Endothelial cell of umbilical vein (primary cell): ENCODE data around the gene SAT2. TPM values are rescaled to one million over a fixed set of nuclear protein-coding genes. Genes with fewer than 3 reads are reported as not detected.

Experiments used
- BruUV-seq: library from RNA; stranded (reverse); fragments of 400-500 nt; replicated peaks from 2 replicates; lab custom pipeline; 2021; lab: Mats Ljungman, UMichigan
- CTCF ChIA-PET: fragments of 300-600, 350-600 bp; sonication (Branson Sonifier 250); formaldehyde crosslinking; loops from one replicate; lab custom pipeline; 2021; ENCODE audit warnings: antibody characterized with exemption, inconsistent platforms; lab: Charles Lee
- POLR2A ChIA-PET: fragments of 300-600, 350-600 bp; sonication (Branson Sonifier 250); formaldehyde crosslinking; loops from one replicate; lab custom pipeline; 2021; ENCODE audit warnings: antibody characterized with exemption, inconsistent platforms; lab: Charles Lee
- DNase-seq: peaks from one replicate; pipeline ENCODE4 v3.0.0-alpha.2; 2011; ENCODE audit warnings: low read depth, low spot score
- FAIRE-seq: peaks from 2 replicates; lab custom pipeline; 2011; peaks lifted over from hg19 to GRCh38; lab: Jason Lieb, UNC
- H2AFZ ChIP-seq: 2 replicates; pipeline ENCODE4 v1.6.0; 2012; ENCODE audit warnings: low read depth, low read length, control low read depth, inconsistent platforms
- H3K27ac ChIP-seq: 2 replicates; pipeline ENCODE4 v1.5.1; 2011; ENCODE audit warnings: low read depth, mild to moderate bottlenecking, control low read depth, low read length, moderate library complexity; ENCODE audit not compliant: insufficient read depth
- H3K27me3 ChIP-seq, 2 experiments: 2 replicates each; pipeline versions ENCODE4 v1.6.0 to v1.6.1; 2011; ENCODE audit warnings: low read length in 2 of 2, mixed read lengths in 1 of 2; ENCODE audit not compliant: control insufficient read depth in 2 of 2, insufficient read depth in 2 of 2
- H3K36me3 ChIP-seq, 2 experiments: 2 replicates in 1 of 2; 3 replicates in 1 of 2; pipeline ENCODE4 v1.5.1; 2011; ENCODE audit warnings: low read length in 2 of 2, mild to moderate bottlenecking in 1 of 2, moderate library complexity in 1 of 2; ENCODE audit not compliant: control insufficient read depth in 2 of 2, insufficient read depth in 2 of 2; ENCODE audit errors: extremely low read depth in 1 of 2
- H3K4me1 ChIP-seq: 3 replicates; pipeline ENCODE4 v1.5.1; 2011; ENCODE audit warnings: mild to moderate bottlenecking, low read length; ENCODE audit not compliant: control insufficient read depth, insufficient read depth; ENCODE audit errors: extremely low read depth
- H3K4me2 ChIP-seq: 2 replicates; pipeline ENCODE4 v1.6.1; 2011; ENCODE audit warnings: low read length, control low read depth, mixed read lengths; ENCODE audit not compliant: insufficient read depth
- H3K4me3 ChIP-seq, 3 experiments: fragments of 200-600 bp in 1 of 3; sonication (generic), shearing (Covaris generic) in 1 of 3; replicated peaks in 1 of 3; 2 replicates each; pipeline ENCODE4 v1.5.1; 2011 to 2016; ENCODE audit warnings: control low read depth in 3 of 3, low read length in 3 of 3, mild to moderate bottlenecking in 2 of 3, inconsistent platforms in 1 of 3, low read depth in 1 of 3, moderate library complexity in 1 of 3; ENCODE audit not compliant: insufficient read depth in 1 of 3
- H3K79me2 ChIP-seq: 2 replicates; pipeline ENCODE4 v1.6.0; 2012; ENCODE audit warnings: low read length, inconsistent platforms; ENCODE audit not compliant: control insufficient read depth, insufficient read depth
- H3K9ac ChIP-seq: replicated peaks from 2 replicates; pipeline ENCODE3; 2011; ENCODE audit warnings: low read length, control low read depth; ENCODE audit not compliant: insufficient read depth; ENCODE audit errors: extremely low read depth
- H3K9me1 ChIP-seq: replicated peaks from 3 replicates; pipeline ENCODE4 v1.6.0; 2011; ENCODE audit warnings: mild to moderate bottlenecking, low read length; ENCODE audit not compliant: control insufficient read depth, insufficient read depth; ENCODE audit errors: extremely low read depth
- H3K9me3 ChIP-seq: replicated peaks from 2 replicates; pipeline ENCODE4 v1.5.1; 2012; ENCODE audit warnings: low read length, inconsistent platforms; ENCODE audit not compliant: control insufficient read depth, insufficient read depth
- H4K20me1 ChIP-seq: replicated peaks from 2 replicates; pipeline ENCODE3; 2011; ENCODE audit warnings: mild to moderate bottlenecking, low read length; ENCODE audit not compliant: control insufficient read depth, insufficient read depth; ENCODE audit errors: extremely low read depth
- EZH2 ChIP-seq: IDR thresholded peaks from 2 replicates; pipeline ENCODE4 v1.6.1; 2012; ENCODE audit warnings: borderline replicate concordance, low read depth, mild to moderate bottlenecking, moderate library complexity, low read length, inconsistent platforms; ENCODE audit not compliant: severe bottlenecking
- FOS ChIP-seq: IDR thresholded peaks from 2 replicates; pipeline ENCODE4 v1.6.1; 2011; ENCODE audit warnings: mild to moderate bottlenecking, low read length, moderate library complexity, borderline replicate concordance; ENCODE audit not compliant: insufficient read depth
- GATA2 ChIP-seq: IDR thresholded peaks from 2 replicates; pipeline ENCODE4 v1.7.0; 2011; ENCODE audit warnings: low read depth, mild to moderate bottlenecking, moderate library complexity, mixed read lengths, low read length; ENCODE audit not compliant: insufficient read length, insufficient read depth
- JUN ChIP-seq: IDR thresholded peaks from 2 replicates; pipeline ENCODE4 v1.6.1; 2011; ENCODE audit warnings: borderline replicate concordance, low read depth; ENCODE audit not compliant: insufficient read length, insufficient read depth
- MYC ChIP-seq: IDR thresholded peaks from one replicate; pipeline ENCODE4 v1.6.1; 2011; ENCODE audit warnings: mild to moderate bottlenecking, low read depth, low read length
- POLR2A ChIP-seq: IDR thresholded peaks from 2 replicates; pipeline ENCODE4 v1.6.1; 2012; ENCODE audit warnings: low read depth, mild to moderate bottlenecking, control low read depth, low read length
- POLR2AphosphoS5 ChIP-seq: IDR thresholded peaks from 2 replicates; pipeline ENCODE4 v1.6.1; 2012; ENCODE audit warnings: low read depth, mild to moderate bottlenecking, control low read depth, low read length, moderate library complexity; ENCODE audit not compliant: insufficient read depth
- dilution Hi-C: fragments of 300-500 bp; cut with MboI; formaldehyde crosslinking; loops from one replicate; pipeline ENCODE4 v1.15.0; 2019; ENCODE audit warnings: low sequenced_read_pairs; ENCODE audit not compliant: extremely low pct_ligation_motif_present
- intact Hi-C: fragments of 100-400 bp; cut with micrococcal nuclease; formaldehyde crosslinking; loops from one replicate; pipeline ENCODE4 v1.10.0; 2022
- polyA plus RNA-seq, 4 experiments: library from polyadenylated mRNA; depleted of rRNA in 3 of 4; stranded (reverse) in 3 of 4; unstranded in 1 of 4; fragments of >200 nt; gene quantifications; 2 replicates each; pipeline versions ENCODE4 v1.2.1 to v1.2.3, GENCODE V29; 2011 to 2012; ENCODE audit warnings: missing spikeins in 1 of 4
- total RNA-seq: library from RNA; stranded (reverse); gene quantifications from 2 replicates; pipeline ENCODE4 v1.2.3, GENCODE V29; 2021
- TF ChIP-seq, protein P1 (sequence below), 2 donors: IDR thresholded peaks; 1 replicate in 1 of 2; 2 replicates in 1 of 2; pipeline ENCODE4 v1.5.1; 2011; ENCODE audit warnings: low read length in 2 of 2, mild to moderate bottlenecking in 2 of 2, moderate library complexity in 2 of 2, control low read depth in 1 of 2, inconsistent platforms in 1 of 2, low read depth in 1 of 2; ENCODE audit not compliant: insufficient read depth in 1 of 2; ENCODE audit errors: extremely low read depth in 1 of 2
- TF ChIP-seq, protein P2 (sequence below): IDR thresholded peaks from 2 replicates; pipeline ENCODE4 v1.6.1; 2011; ENCODE audit not compliant: insufficient read depth, insufficient read length

The SAT2 gene
- total and polyA plus RNA-seq, 2 donors (not counting 3 experiments of a cell fraction or from before 2014, with no cell fraction given): 38.0 to 51.8 TPM

DNA sequence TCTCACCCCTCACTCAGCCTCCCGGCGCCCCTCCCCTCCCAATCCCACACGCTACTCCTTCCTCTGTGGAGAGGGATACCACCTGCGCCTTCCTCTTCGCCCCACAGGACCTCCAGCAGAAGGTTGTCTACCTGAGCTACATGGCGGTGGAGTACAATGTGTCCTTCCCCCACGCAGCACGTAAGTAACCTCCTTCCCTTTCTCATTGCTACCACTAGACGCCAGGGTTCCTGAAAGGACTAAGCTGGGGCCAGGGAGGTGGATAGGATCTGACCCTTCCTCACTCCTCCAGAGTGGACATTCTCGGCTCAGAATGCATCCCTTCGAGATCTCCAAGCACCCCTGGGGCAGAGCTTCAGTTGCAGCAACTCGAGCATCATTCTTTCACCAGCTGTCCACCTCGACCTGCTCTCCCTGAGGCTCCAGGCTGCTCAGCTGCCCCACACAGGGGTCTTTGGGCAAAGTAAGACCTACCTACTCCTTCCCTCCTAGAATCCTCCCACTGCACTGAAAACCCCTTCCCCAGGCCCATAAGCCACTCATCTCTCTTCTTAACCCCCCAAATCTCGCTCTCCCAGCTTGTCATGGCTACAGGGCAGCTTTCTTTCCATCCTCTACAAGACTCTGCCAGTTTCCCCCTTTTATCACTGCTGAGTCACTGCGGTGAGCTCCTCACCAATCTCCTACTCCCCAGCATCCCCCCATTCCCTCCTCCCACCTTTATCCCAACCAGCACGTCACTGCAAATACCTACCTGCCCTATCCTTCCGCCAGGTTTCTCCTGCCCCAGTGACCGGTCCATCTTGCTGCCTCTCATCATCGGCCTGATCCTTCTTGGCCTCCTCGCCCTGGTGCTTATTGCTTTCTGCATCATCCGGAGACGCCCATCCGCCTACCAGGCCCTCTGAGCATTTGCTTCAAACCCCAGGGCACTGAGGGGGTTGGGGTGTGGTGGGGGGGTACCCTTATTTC lies 46.7 kb downstream of the SAT2 start:
- dilution Hi-C loops (no loop called here), intact Hi-C loops (no loop called here)
- TF ChIP-seq FOS (no peak), EZH2 (no peak), GATA2 (no peak), POLR2AphosphoS5 (no peak), POLR2A (no peak), JUN (no peak), MYC (no peak)
- TF ChIP-seq, protein P1, sequence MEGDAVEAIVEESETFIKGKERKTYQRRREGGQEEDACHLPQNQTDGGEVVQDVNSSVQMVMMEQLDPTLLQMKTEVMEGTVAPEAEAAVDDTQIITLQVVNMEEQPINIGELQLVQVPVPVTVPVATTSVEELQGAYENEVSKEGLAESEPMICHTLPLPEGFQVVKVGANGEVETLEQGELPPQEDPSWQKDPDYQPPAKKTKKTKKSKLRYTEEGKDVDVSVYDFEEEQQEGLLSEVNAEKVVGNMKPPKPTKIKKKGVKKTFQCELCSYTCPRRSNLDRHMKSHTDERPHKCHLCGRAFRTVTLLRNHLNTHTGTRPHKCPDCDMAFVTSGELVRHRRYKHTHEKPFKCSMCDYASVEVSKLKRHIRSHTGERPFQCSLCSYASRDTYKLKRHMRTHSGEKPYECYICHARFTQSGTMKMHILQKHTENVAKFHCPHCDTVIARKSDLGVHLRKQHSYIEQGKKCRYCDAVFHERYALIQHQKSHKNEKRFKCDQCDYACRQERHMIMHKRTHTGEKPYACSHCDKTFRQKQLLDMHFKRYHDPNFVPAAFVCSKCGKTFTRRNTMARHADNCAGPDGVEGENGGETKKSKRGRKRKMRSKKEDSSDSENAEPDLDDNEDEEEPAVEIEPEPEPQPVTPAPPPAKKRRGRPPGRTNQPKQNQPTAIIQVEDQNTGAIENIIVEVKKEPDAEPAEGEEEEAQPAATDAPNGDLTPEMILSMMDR (IDR thresholded peaks at IDR 0.05; ENCODE audit: extremely low read depth in 1 of 2, insufficient read depth in 1 of 2, low read depth in 1 of 2, low read length in 2 of 2): no peak
- TF ChIP-seq, protein P2, sequence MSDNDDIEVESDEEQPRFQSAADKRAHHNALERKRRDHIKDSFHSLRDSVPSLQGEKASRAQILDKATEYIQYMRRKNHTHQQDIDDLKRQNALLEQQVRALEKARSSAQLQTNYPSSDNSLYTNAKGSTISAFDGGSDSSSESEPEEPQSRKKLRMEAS: no peak
- DNase-seq (no peak), FAIRE-seq (no peak)
- Histone ChIP-seq H3K4me3 (no peak overlapping the region), H3K4me1 (peaks cover 51% of the 10 kb centered on the region), H3K36me3 (peaks cover 16 to 29% of the 10 kb centered on the region in 2 experiments), H3K27ac (no peak overlapping the region), H3K9me1 (no peaks in the 10 kb centered on the region), H4K20me1 (no peaks in the 10 kb centered on the region), H3K9me3 (no peaks in the 10 kb centered on the region), H2AFZ (no peak overlapping the region), H3K27me3 (no peaks in the 10 kb centered on the region), H3K79me2 (peaks cover 42% of the 10 kb centered on the region), H3K9ac (no peak overlapping the region), H3K4me2 (no peak overlapping the region)
- CTCF ChIA-PET: interaction anchor here (4.8 kb wide), 1 partner anchor 9 kb away, joined by 48 read pairs; the partner anchor contains the start of gene SOX15
- POLR2A ChIA-PET: no interaction called here
- no TSS peak for BruUV-seq
